ENCODE measurements around the gene PPP2R2D.

PPP2R2D gene

GRCh38 chr10:132005147-132005546 is 104.3 kb downstream of the PPP2R2D start:
- Histone ChIP-seq H3K4me3 (no peak overlapping the region), H3K36me3 (no peaks in the 10 kb centered on the region), H3K27me3 (peaks cover 0 to 8% of the 10 kb centered on the region in 2 donors), H3K27ac (no peak overlapping the region), H3K4me1 (no peaks in the 10 kb centered on the region), H3K9me3 (no peaks in the 10 kb centered on the region)
- DNase-seq: no peak
- TF ChIP-seq CTCF (IDR thresholded peaks at IDR 0.05): no peak
- intact Hi-C loops (cut with DNase I; ENCODE audit: low total_unique reads): no loop called here

- no peak for TF ChIP-seq CTCF (IDR thresholded peaks at IDR 0.05)
- Histone ChIP-seq H3K36me3 (no peaks in the 10 kb centered on the region), H3K4me1 (no peaks in the 10 kb centered on the region), H3K27me3 (peaks cover 0 to 8% of the 10 kb centered on the region in 2 donors), H3K9me3 (no peaks in the 10 kb centered on the region), H3K27ac (no peak overlapping the region), H3K4me3 (no peak overlapping the region)
- DNase-seq: no peak
- intact Hi-C loops (cut with DNase I; ENCODE audit: low total_unique reads): no loop called here
Observed at GRCh38 chr10:132006966-132007365, 106.2 kb downstream of the PPP2R2D start.

GRCh38 chr10:132007681-132008080 is 106.9 kb downstream of the PPP2R2D start:
- Histone ChIP-seq H3K27me3 (peaks cover 0 to 8% of the 10 kb centered on the region in 2 donors), H3K27ac (no peak overlapping the region), H3K4me3 (no peak overlapping the region), H3K9me3 (no peaks in the 10 kb centered on the region), H3K36me3 (no peaks in the 10 kb centered on the region), H3K4me1 (no peaks in the 10 kb centered on the region)
- TF ChIP-seq CTCF (IDR thresholded peaks at IDR 0.05): no peak
- intact Hi-C loops (cut with DNase I; ENCODE audit: low total_unique reads): no loop called here
- DNase-seq: no peak

Measured in tibial artery (tissue), 4 donors.